HUES6 (cell line): Measurements from ENCODE around the gene FLCN.

ENCODE experiments used
- H3K27ac ChIP-seq: 2 replicates; pipeline ENCODE4 v1.7.0; 2013; ENCODE audit warnings: low read depth, mild to moderate bottlenecking, low read length, inconsistent platforms
- H3K27me3 ChIP-seq: 2 replicates; pipeline ENCODE4 v1.6.1; 2013; ENCODE audit warnings: low read length; ENCODE audit not compliant: control insufficient read depth, insufficient read depth
- H3K36me3 ChIP-seq: 2 replicates; pipeline ENCODE4 v1.6.1; 2013; ENCODE audit warnings: low read length; ENCODE audit not compliant: control insufficient read depth, insufficient read depth
- H3K4me1 ChIP-seq: 2 replicates; pipeline ENCODE4 v1.6.1; 2013; ENCODE audit warnings: low read length; ENCODE audit not compliant: control insufficient read depth, insufficient read depth
- H3K4me3 ChIP-seq: 2 replicates; pipeline ENCODE4 v1.5.1; 2013; ENCODE audit warnings: low read depth, low read length
- H3K9ac ChIP-seq: one replicate; pipeline ENCODE4 v1.6.1; 2013; ENCODE audit warnings: mild to moderate bottlenecking, low read length
- H3K9me3 ChIP-seq: 2 replicates; pipeline ENCODE4 v1.6.1; 2013; ENCODE audit warnings: low read depth, low read length; ENCODE audit not compliant: control insufficient read depth, insufficient read depth

FLCN gene

DNA sequence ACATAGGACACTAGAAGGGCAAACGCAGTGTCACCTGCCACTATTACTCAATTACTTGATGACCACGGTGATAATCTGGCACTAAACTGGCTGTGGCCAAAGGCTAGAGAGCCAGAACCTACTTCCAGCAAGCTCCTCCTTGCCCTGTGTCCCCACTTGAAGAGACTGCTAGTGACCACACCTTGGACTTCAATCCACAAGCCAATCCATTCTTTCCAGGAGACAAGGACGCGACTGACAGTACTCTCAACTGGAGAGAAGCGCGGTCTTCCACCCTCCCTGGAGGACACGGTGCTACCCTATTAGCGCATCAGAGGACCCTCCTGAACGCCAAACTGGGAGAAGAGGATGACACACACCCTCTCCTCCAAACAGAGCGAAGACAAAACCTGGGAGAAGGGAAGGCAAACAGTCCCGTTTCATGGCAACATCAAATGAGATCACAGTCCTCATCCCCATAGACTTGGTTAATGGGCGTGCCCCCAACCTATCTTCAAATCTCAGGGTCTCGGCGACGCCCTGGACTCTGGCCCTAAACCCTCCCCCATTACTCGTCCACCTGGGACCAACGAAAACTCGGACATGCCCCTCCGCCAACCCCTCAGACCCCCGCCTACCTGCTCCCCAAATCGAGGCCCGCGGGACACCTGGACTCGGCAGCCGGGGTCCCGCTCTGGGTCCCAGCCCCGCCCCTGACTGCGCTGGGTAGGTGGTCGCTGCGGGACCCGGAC lies 508 bp downstream of the FLCN start:
- no peaks in the 10 kb centered on the region for H3K27me3 ChIP-seq
- H3K9ac ChIP-seq = peak overlapping the region; percentile 98
- peaks cover 7% of the 10 kb centered on the region; the same call in 1 of the 2 replicates for H3K4me1 ChIP-seq
- H3K9me3 ChIP-seq = no peaks in the 10 kb centered on the region
- peak overlapping the region; percentile 100 for H3K27ac ChIP-seq
- peaks cover 15% of the 10 kb centered on the region for H3K36me3 ChIP-seq
- peak overlapping the region; percentile 87 for H3K4me3 ChIP-seq

DNA sequence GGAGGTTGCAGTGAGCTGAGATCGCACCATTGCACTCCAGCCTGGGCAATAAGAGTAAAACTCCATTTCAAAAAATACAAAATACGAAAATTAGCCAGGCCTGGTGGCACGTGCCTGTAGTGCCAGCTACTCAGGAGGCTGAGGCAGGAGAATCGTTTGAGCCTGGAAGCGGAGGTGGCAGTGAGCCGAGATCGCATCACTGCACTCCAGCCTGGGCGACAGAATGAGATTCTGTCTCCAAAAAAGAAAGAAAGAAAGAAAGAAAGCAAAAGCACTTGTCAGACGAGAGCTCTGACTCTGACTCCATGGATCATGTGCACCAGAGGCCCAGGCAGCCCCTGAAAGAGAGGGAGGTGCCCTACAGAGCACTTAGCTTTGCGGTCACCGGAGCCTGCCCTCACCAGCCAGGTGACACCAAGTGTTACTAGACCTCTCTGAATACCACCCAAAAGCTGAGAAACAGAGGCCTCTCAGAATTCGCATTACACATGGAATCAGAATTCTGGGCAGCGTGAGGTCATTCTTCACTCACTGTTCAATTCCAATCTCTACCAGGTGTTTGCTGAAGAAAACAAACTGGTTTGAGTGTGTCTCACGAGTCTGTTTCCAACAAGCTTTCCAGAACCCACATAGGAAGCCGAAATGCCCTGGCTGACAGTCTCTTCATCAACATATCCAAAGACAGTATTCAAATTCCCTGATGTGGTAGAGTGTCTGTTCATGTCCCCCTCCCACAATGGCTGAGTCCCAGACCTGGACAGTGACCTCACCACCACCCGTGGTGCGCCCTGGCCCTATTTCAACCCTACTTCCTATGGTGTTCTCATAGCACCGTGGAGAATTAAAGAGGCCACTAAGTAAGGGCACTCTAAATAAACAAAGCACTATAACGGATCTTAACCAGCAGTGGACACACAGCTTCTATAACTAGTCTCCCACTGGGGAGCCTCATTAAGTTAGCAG lies 1.5 kb downstream of the FLCN start:
- Histone ChIP-seq H3K9me3 (no peaks in the 10 kb centered on the region), H3K27ac (no peak overlapping the region), H3K36me3 (peaks cover 25% of the 10 kb centered on the region), H3K4me3 (peak overlapping the region; percentile 87), H3K4me1 (peaks cover 7% of the 10 kb centered on the region; the same call in 1 of the 2 replicates), H3K27me3 (no peaks in the 10 kb centered on the region), H3K9ac (no peak overlapping the region)

DNA sequence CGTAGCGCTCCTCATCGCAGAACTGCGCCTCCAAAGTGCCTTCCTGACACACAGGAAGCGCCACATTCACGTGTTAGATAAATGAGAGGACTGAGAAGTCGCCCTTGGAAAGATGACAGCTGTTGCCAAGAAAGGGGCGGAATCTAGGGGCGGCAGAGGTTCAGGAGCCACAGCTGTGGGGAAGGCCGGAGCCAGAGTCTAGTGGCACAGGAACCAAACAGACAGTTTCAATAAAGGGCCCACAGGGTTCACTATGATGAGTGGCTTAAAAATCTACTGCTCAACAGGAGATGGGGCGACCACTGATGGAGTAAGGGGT lies 4.7 kb downstream of the FLCN start:
- no peak overlapping the region for H3K9ac ChIP-seq
- H3K27me3 ChIP-seq = no peaks in the 10 kb centered on the region
- H3K36me3 ChIP-seq = peaks cover 57% of the 10 kb centered on the region
- H3K4me3 ChIP-seq = no peak overlapping the region
- no peaks in the 10 kb centered on the region for H3K9me3 ChIP-seq
- H3K4me1 ChIP-seq = peaks cover 7% of the 10 kb centered on the region; the same call in 1 of the 2 replicates
- H3K27ac ChIP-seq = no peak overlapping the region

DNA sequence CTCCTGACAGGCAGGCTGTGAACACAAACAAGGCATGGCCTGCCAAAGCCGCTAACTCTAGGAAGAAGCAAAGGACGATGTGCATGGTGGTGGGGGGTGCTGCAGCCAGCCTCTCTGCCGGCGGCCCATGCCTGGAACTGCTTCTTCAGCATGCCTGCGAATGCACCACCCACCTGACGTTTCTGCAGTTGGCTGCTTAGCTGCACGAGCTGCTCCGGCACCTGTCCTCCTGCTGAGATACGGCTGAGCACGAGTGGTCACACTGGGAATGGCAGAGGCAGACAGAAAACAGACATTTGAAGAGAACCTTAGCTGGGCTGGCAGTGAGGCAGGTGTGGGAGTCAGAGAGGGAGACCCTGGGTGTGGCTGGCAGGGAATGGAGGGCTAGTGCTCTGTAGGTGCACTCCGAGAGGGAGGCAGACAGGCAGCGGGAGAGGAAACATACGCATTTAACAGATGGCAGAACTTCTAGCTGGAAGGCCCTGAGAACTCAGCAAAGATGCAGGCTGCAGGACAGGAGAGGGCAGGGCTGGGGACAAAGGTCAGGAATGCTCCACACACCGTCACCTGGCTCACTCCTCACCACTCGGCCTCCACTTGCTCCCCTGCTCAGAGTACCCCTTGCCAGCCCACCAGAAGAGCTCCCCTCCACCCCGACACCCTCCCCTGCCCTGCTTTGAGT lies 5.2 kb downstream of the FLCN start:
- H3K9me3 ChIP-seq = no peaks in the 10 kb centered on the region
- H3K9ac ChIP-seq = no peak overlapping the region
- no peak overlapping the region for H3K4me3 ChIP-seq
- H3K27me3 ChIP-seq = no peaks in the 10 kb centered on the region
- H3K27ac ChIP-seq = no peak overlapping the region
- peaks cover 62% of the 10 kb centered on the region for H3K36me3 ChIP-seq
- H3K4me1 ChIP-seq = peaks cover 7% of the 10 kb centered on the region; the same call in 1 of the 2 replicates

DNA sequence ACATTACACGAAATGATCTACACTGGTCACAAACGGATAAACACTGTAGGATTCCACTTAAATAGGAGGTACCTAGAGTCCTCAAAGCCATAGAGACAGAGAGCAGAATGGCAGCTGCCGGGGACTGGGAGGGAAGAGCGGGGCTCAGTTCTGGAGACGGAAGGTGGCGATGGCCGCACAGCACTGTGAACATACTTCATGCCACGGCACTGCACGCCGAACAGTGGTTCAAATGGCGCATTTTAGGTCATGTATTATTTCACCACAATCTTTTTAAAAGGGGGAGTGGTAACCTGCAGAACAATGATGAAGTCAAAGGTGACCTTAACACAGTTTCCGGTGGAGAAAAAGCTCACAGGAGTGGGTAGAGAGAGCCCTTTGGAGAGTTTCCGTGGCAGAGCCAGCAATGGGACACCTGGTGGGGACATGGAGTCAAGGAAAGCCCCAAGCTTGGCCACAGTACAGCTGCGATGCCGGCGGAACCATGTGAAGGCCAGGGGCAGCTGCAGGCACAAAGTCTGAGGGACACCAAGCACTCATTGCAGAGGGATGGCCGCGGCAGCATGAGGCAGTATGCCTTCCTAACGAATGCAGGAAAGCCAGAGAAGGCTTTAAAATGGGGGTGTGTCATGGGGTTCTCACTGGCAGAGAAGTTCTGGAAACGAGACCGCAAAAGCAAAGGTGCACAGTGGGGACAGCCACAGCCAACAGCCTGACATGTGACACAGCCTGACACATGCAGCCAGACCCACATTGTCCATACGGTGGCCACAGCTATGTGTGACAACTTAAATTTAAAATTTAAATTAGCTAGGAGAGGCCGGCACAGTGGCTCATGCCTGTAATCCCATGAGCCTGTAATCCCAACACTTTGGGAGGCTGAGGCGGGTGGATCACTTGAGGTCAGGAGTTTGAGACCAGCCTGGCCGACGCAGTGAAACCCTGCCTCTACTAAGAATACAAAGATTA lies 7.3 kb downstream of the FLCN start:
- Histone ChIP-seq H3K4me3 (no peak overlapping the region), H3K27ac (no peak overlapping the region)

DNA sequence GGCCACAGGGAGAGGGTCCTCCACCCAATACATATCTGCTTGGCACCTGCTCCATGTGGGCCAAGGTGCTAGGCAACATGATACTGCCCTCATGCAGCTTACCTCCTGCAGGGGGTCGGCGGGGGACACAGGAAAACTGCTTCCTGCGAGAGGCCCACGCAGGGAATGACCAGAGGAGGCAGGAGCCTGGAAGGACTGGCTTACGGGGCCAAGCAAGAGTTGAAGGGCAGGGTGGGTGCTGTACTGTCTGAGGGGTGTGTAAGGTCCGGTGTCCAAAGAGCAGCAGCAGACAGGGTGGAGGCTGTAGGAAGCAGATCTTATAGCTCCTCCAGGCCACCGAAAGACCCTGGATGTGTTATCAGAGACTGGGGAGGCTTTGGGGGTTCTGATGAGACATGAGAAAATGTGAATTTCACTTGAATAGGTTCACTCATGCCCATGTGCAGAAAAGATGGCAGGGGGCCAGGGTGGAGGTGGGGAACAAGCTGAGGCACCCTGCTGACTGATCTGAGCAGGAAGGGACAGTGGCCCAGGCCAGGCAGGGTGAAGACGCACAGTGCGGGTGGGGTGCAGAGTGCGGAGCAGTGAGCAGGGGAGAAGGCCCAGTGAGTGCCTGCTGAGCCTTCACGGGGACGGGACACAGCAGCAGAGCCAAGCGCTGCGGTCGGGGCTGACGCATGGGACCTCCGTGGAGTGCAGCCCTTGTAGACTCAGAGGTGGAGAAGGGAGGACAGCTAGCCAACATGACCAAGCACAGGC lies 8.3 kb downstream of the FLCN start:
- peaks cover 92% of the 10 kb centered on the region for H3K36me3 ChIP-seq
- no peaks in the 10 kb centered on the region for H3K9me3 ChIP-seq
- no peak overlapping the region for H3K27ac ChIP-seq

More for the DNA sequence above, 7.3 kb downstream of the FLCN start:
- Histone ChIP-seq H3K27me3 (no peaks in the 10 kb centered on the region), H3K9ac (no peak overlapping the region), H3K36me3 (peaks cover 83% of the 10 kb centered on the region), H3K9me3 (no peaks in the 10 kb centered on the region), H3K4me1 (no peaks in the 10 kb centered on the region)

DNA sequence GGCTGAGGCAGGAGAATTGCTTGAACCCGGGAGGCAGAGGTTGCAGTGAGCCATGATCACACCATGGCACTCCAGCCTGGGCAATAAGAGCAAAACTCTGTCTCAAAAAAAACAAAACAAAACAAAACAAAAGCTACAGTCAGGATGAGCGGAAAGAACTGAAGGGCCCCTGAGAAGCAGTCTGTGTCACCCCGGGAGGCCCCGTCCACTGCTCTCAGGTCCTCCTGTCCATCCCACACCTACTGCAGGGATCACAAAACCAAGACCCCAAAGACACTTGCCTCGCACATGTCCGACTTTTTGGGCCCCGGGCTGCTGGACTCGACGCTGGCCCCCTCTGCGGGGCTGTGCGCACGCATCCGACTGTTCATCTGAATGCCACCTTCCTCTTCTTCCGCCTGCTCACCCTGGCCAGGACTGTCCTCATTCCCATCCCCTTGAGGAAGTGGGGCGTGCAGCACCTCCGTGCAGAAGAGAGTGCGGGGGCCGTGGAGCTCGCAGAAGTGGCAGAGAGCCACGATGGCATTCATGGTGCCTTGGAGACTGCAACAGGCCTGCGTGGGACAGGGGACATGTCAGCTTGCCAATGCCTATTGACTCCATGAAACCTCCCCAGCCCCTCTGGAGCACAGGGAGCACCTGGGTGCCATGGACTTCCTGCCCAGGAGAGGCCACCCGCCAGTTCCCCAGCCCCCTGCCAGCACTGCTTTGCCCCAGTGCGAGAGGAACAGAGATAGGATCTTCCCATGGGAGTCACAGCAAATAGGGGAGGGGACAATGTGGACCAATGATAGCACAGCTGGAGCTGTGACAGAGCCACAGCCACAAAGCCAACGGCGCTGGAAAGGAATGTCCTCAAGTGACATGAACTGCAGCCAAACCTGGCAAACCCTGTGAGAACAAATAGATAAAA lies 9.1 kb downstream of the FLCN start:
- H3K9ac ChIP-seq = no peak overlapping the region
- no peak overlapping the region for H3K27ac ChIP-seq
- H3K36me3 ChIP-seq = peaks cover 98% of the 10 kb centered on the region
- no peaks in the 10 kb centered on the region for H3K9me3 ChIP-seq
- no peak overlapping the region for H3K4me3 ChIP-seq
- no peaks in the 10 kb centered on the region for H3K27me3 ChIP-seq
- no peaks in the 10 kb centered on the region for H3K4me1 ChIP-seq

More for the DNA sequence above, 8.3 kb downstream of the FLCN start:
- H3K27me3 ChIP-seq = no peaks in the 10 kb centered on the region
- H3K9ac ChIP-seq = no peak overlapping the region
- H3K4me3 ChIP-seq = no peak overlapping the region
- H3K4me1 ChIP-seq = no peaks in the 10 kb centered on the region

DNA sequence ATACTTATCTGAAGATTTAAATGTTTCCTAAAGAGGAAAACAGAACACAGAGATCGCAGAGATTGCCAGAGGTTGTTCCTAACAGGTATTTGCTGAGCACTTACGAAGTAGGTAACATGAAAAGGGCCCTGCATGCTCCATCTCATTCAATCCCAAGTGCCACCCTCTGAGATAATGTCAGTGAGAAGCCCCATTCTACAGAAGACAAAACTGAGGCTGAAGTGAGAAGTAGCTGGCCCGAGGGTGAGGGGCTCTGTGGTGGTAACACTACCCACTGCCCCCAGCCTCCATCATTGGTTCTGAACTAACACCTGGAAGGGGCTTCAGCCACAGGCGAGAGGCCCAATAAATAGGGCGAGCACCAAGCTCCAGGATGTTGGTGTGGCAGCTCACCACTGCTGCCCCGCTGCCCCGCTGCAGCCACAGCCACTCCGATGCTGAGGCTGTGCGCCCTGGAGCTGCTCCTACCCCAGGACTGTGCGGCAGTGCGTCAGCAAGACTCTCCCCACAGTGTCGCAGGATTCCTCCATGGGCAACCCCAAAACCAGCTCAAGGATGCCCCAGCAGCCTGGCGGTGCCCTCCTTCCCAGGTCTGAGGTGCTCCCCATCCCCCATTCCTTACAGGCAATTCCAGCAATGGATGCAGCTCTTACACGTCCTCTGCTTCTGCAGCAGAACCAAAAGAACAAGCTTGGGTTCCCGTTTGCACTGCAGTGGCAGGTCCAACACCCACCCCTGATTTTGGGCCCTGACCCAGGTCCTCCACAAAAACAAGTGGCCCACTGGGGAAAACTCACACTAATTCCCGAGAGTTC lies 10.3 kb downstream of the FLCN start:
- H3K36me3 ChIP-seq = peaks cover 96% of the 10 kb centered on the region
- no peak overlapping the region for H3K27ac ChIP-seq
- H3K9ac ChIP-seq = no peak overlapping the region
- H3K9me3 ChIP-seq = no peaks in the 10 kb centered on the region
- H3K27me3 ChIP-seq = no peaks in the 10 kb centered on the region
- H3K4me3 ChIP-seq = no peak overlapping the region
- no peaks in the 10 kb centered on the region for H3K4me1 ChIP-seq
